Measurements from ENCODE around the gene RERG. TPM values are rescaled to one million over a fixed set of nuclear protein-coding genes. Genes with fewer than 3 reads are reported as not detected.

The RERG gene
- polyA plus RNA-seq, 1 donor from 2014 or later = 0.87 TPM

- Histone ChIP-seq H3K36me3 (ENCODE audit: insufficient read depth, low read length) (no peaks in the 10 kb centered on the region), H3K9ac (ENCODE audit: low read length) (no peak overlapping the region), H3K79me2 (replicated peaks; ENCODE audit: insufficient read depth, low read length) (no peaks in the 10 kb centered on the region), H3K9me3 (ENCODE audit: low read length) (no peaks in the 10 kb centered on the region), H4K20me1 (ENCODE audit: insufficient read depth) (no peaks in the 10 kb centered on the region), H2AFZ (ENCODE audit: low read depth, low read length) (no peak overlapping the region), H3K4me3 (ENCODE audit: low read length) (no peak overlapping the region), H3K4me2 (ENCODE audit: low read length) (no peak overlapping the region), H3K27ac (ENCODE audit: low read length) (no peak overlapping the region), H3K9me2 (ENCODE audit: insufficient read depth, low read length) (no peaks in the 10 kb centered on the region), H3F3A (ENCODE audit: insufficient read depth, low read length, poor library complexity, severe bottlenecking) (no peaks in the 10 kb centered on the region), H3K27me3 (ENCODE audit: insufficient read depth, low read depth, low read length) (no peaks in the 10 kb centered on the region)
- no peak for TF ChIP-seq REST (IDR thresholded peaks at IDR 0.05; ENCODE audit: borderline replicate concordance)
- TF ChIP-seq TAF1 (IDR thresholded peaks at IDR 0.05; ENCODE audit: low read depth) = no peak
- TF ChIP-seq EZH2 (IDR thresholded peaks at IDR 0.05; ENCODE audit: borderline replicate concordance, insufficient read depth, low read length, poor library complexity, severe bottlenecking) = no peak
- TF ChIP-seq EP300 (conservative IDR thresholded peaks at IDR 0.05; ENCODE audit: poor library complexity, severe bottlenecking) = no peak
- TF ChIP-seq SMC3 (conservative IDR thresholded peaks at IDR 0.05; ENCODE audit: poor library complexity) = no peak
- no peak for TF ChIP-seq RAD21 (conservative IDR thresholded peaks at IDR 0.05)
Measured at GRCh38 chr12:15146585-15146984, 74.6 kb downstream of the RERG start.

DNA sequence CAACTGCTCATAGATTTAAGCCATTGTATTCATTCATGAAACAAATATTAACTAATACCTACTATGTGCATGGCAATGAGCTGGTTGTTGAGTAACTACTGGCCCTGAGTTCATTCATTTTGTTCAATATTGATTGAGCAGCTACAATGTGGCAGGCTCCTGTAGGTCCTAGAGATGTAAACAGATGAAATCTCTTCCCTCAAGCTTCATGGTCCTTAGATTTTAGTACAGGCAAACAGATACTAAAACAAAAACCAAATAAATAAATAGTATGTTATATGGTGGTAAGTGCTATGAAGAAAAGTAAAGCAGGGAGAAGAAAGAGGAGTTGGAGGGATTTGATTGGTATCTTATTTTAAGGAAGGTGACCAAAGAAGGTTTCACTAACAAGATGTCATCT lies 77.8 kb downstream of the RERG start:
- Histone ChIP-seq H3K27ac (ENCODE audit: low read length) (no peak overlapping the region), H3K9me3 (ENCODE audit: low read length) (no peaks in the 10 kb centered on the region), H3K9ac (ENCODE audit: low read length) (no peak overlapping the region), H3K27me3 (ENCODE audit: insufficient read depth, low read depth, low read length) (no peaks in the 10 kb centered on the region), H3K9me2 (ENCODE audit: insufficient read depth, low read length) (no peaks in the 10 kb centered on the region), H2AFZ (ENCODE audit: low read depth, low read length) (no peak overlapping the region), H3F3A (ENCODE audit: insufficient read depth, low read length, poor library complexity, severe bottlenecking) (no peaks in the 10 kb centered on the region), H3K4me3 (ENCODE audit: low read length) (no peak overlapping the region), H3K79me2 (replicated peaks; ENCODE audit: insufficient read depth, low read length) (no peaks in the 10 kb centered on the region), H3K4me2 (ENCODE audit: low read length) (no peak overlapping the region), H4K20me1 (ENCODE audit: insufficient read depth) (no peaks in the 10 kb centered on the region), H3K36me3 (ENCODE audit: insufficient read depth, low read length) (no peaks in the 10 kb centered on the region)
- TF ChIP-seq EP300 (conservative IDR thresholded peaks at IDR 0.05; ENCODE audit: poor library complexity, severe bottlenecking) (no peak), REST (IDR thresholded peaks at IDR 0.05; ENCODE audit: borderline replicate concordance) (no peak), SMC3 (conservative IDR thresholded peaks at IDR 0.05; ENCODE audit: poor library complexity) (no peak), MXI1 (conservative IDR thresholded peaks at IDR 0.05; ENCODE audit: poor library complexity, severe bottlenecking) (no peak), RAD21 (conservative IDR thresholded peaks at IDR 0.05) (no peak), POLR2AphosphoS5 (IDR thresholded peaks at IDR 0.05) (no peak), EZH2 (IDR thresholded peaks at IDR 0.05; ENCODE audit: borderline replicate concordance, insufficient read depth, low read length, poor library complexity, severe bottlenecking) (no peak), TAF1 (IDR thresholded peaks at IDR 0.05; ENCODE audit: low read depth) (no peak)
- TF ChIP-seq, protein P1, sequence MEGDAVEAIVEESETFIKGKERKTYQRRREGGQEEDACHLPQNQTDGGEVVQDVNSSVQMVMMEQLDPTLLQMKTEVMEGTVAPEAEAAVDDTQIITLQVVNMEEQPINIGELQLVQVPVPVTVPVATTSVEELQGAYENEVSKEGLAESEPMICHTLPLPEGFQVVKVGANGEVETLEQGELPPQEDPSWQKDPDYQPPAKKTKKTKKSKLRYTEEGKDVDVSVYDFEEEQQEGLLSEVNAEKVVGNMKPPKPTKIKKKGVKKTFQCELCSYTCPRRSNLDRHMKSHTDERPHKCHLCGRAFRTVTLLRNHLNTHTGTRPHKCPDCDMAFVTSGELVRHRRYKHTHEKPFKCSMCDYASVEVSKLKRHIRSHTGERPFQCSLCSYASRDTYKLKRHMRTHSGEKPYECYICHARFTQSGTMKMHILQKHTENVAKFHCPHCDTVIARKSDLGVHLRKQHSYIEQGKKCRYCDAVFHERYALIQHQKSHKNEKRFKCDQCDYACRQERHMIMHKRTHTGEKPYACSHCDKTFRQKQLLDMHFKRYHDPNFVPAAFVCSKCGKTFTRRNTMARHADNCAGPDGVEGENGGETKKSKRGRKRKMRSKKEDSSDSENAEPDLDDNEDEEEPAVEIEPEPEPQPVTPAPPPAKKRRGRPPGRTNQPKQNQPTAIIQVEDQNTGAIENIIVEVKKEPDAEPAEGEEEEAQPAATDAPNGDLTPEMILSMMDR (IDR thresholded peaks at IDR 0.05; ENCODE audit: poor library complexity, severe bottlenecking) = no peak

All from neural cell (in vitro differentiated cells).